Caco-2 (cell line): Measurements from ENCODE around the gene DCX. TPM values are rescaled to one million over a fixed set of nuclear protein-coding genes. Genes with fewer than 3 reads are reported as not detected.

Source experiments
- BruUV-seq: library from RNA; stranded (reverse); fragments of 400-500 nt; replicated peaks from 2 replicates; lab custom pipeline; 2021; lab: Mats Ljungman, UMichigan
- CTCF ChIA-PET: fragments of 300-600 bp; sonication (Branson Sonifier 250); formaldehyde crosslinking; loops from one replicate; lab custom pipeline; 2022; ENCODE audit warnings: antibody characterized with exemption; lab: Charles Lee
- POLR2A ChIA-PET: fragments of 300-600 bp; sonication (Branson Sonifier 250); formaldehyde crosslinking; loops from one replicate; lab custom pipeline; 2022; ENCODE audit warnings: antibody characterized with exemption; lab: Charles Lee
- DNase-seq, 2 experiments: peaks; one replicate each; pipeline versions ENCODE4 v3.0.0 to v3.0.0-alpha.2; 2020 to 2022
- H3K27me3 ChIP-seq: replicated peaks from 2 replicates; pipeline ENCODE4 v1.6.0; 2011; ENCODE audit warnings: low read length; ENCODE audit not compliant: control insufficient read depth, insufficient read depth
- H3K36me3 ChIP-seq: 2 replicates; pipeline ENCODE4 v1.5.1; 2011; ENCODE audit warnings: low read length; ENCODE audit not compliant: control insufficient read depth, insufficient read depth
- H3K4me1 ChIP-seq: fragments of 250-450 bp; sonication (Bioruptor Pico); 2 replicates; pipeline ENCODE4 v1.5.1; 2020; ENCODE audit warnings: mild to moderate bottlenecking
- H3K4me3 ChIP-seq: 2 replicates; pipeline ENCODE4 v1.5.1; 2011; ENCODE audit warnings: low read depth, mild to moderate bottlenecking, control low read depth, low read length
- H3K9me3 ChIP-seq: fragments of 250-450 bp; sonication (Bioruptor Pico); 2 replicates; pipeline ENCODE4 v1.5.1; 2020; ENCODE audit warnings: mild to moderate bottlenecking, moderate library complexity
- H3K27ac Mint-ChIP-seq: one replicate; pipeline ENCODE4 v1.8.0; 2022; ENCODE audit warnings: mixed read lengths; ENCODE audit not compliant: unreplicated experiment
- H3K27me3 Mint-ChIP-seq: one replicate; pipeline ENCODE4 v1.8.0; 2022; ENCODE audit warnings: mixed read lengths; ENCODE audit not compliant: insufficient read depth, unreplicated experiment
- H3K36me3 Mint-ChIP-seq: one replicate; pipeline ENCODE4 v1.8.0; 2022; ENCODE audit warnings: mild to moderate bottlenecking, mixed read lengths; ENCODE audit not compliant: insufficient read depth, unreplicated experiment
- H3K4me1 Mint-ChIP-seq: one replicate; pipeline ENCODE4 v1.8.0; 2022; ENCODE audit warnings: low read depth, mixed read lengths; ENCODE audit not compliant: unreplicated experiment
- H3K4me3 Mint-ChIP-seq: one replicate; pipeline ENCODE4 v1.8.0; 2022; ENCODE audit warnings: mild to moderate bottlenecking, moderate library complexity, mixed read lengths; ENCODE audit not compliant: unreplicated experiment
- H3K9me3 Mint-ChIP-seq: one replicate; pipeline ENCODE4 v1.8.0; 2022; ENCODE audit warnings: mixed read lengths; ENCODE audit not compliant: unreplicated experiment
- CTCF ChIP-seq, 2 experiments: fragments of 200-600 bp in 1 of 2; IDR thresholded peaks; 1 replicate in 1 of 2; 2 replicates in 1 of 2; pipeline versions ENCODE4 v1.5.1 to v1.8.0; 2011 to 2022; ENCODE audit warnings: antibody characterized with exemption in 1 of 2, control low read depth in 1 of 2, inconsistent platforms in 1 of 2, low read depth in 1 of 2, low read length in 1 of 2, mild to moderate bottlenecking in 1 of 2, moderate library complexity in 1 of 2; ENCODE audit not compliant: insufficient read depth in 1 of 2, severe bottlenecking in 1 of 2, unreplicated experiment in 1 of 2
- intact Hi-C: fragments of 100-400 bp; cut with micrococcal nuclease; formaldehyde crosslinking; loops from one replicate; pipeline ENCODE4 v1.10.0; 2022; ENCODE audit not compliant: unreplicated experiment
- total RNA-seq: library from RNA; stranded (reverse); gene quantifications from 2 replicates; pipeline ENCODE4 v1.2.3, GENCODE V29; 2022

DCX gene
- total RNA-seq, 1 experiment from 2014 or later: not detected

GRCh38 chrX:111322231-111322855 is 89.6 kb downstream of the DCX start:
- H3K4me1 Mint-ChIP-seq: no peaks in the 10 kb centered on the region
- POLR2A ChIA-PET: no interaction called here
- no peaks in the 10 kb centered on the region for H3K9me3 Mint-ChIP-seq
- no peak for TF ChIP-seq CTCF (IDR thresholded peaks at IDR 0.05; ENCODE audit: insufficient read depth in 1 of 2, low read depth in 1 of 2, low read length in 1 of 2, severe bottlenecking in 1 of 2, unreplicated experiment in 1 of 2)
- no peaks in the 10 kb centered on the region for H3K27me3 ChIP-seq
- no peak overlapping the region for H3K4me3 ChIP-seq
- intact Hi-C loops: no loop called here
- no peak overlapping the region for H3K4me3 Mint-ChIP-seq
- no peaks in the 10 kb centered on the region for H3K36me3 Mint-ChIP-seq
- H3K4me1 ChIP-seq: no peaks in the 10 kb centered on the region
- no peak overlapping the region for H3K27ac Mint-ChIP-seq
- H3K27me3 Mint-ChIP-seq: no peaks in the 10 kb centered on the region
- CTCF ChIA-PET: no interaction called here
- BruUV-seq: no TSS peak
- H3K36me3 ChIP-seq: no peaks in the 10 kb centered on the region
- H3K9me3 ChIP-seq: no peaks in the 10 kb centered on the region
- no peak for DNase-seq

- H3K4me3 ChIP-seq: no peak overlapping the region
- BruUV-seq: no TSS peak
- Mint-ChIP-seq H3K4me3 (no peak overlapping the region), H3K27ac (no peak overlapping the region), H3K36me3 (no peaks in the 10 kb centered on the region), H3K4me1 (no peaks in the 10 kb centered on the region), H3K27me3 (no peaks in the 10 kb centered on the region), H3K9me3 (no peaks in the 10 kb centered on the region)
- no peak for TF ChIP-seq CTCF (IDR thresholded peaks at IDR 0.05; ENCODE audit: insufficient read depth in 1 of 2, low read depth in 1 of 2, low read length in 1 of 2, severe bottlenecking in 1 of 2, unreplicated experiment in 1 of 2)
- POLR2A ChIA-PET: no interaction called here
- H3K4me1 ChIP-seq: no peaks in the 10 kb centered on the region
- no peaks in the 10 kb centered on the region for H3K36me3 ChIP-seq
- CTCF ChIA-PET: no interaction called here
- no peaks in the 10 kb centered on the region for H3K9me3 ChIP-seq
- DNase-seq: no peak
- H3K27me3 ChIP-seq: no peaks in the 10 kb centered on the region
- intact Hi-C loops: no loop called here
These were observed 92.5 kb downstream of the DCX start for GRCh38 chrX:111319451-111319850.

DNA sequence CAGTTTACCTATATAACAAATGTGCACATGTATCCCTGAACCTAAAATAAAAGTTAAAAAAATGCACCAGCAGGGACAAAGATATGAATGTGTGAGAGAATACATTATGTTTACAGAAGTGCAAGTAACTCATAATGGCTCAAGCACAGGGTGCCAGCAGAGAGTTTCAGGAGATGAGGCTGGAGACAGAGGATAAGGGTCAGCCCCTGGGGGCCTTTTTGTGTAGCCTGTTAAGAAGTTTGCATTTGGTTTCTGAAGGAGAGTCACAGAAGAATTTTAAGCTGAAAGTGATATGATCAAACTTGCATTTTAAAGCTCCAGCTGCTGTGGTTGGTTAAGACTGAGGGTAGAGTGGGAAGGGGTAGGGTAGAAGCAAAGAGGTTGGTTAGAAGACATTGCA is 93.1 kb downstream of the DCX start:
- ChIA-PET CTCF (no interaction called here), POLR2A (no interaction called here)
- Histone ChIP-seq H3K27me3 (no peaks in the 10 kb centered on the region), H3K4me1 (no peaks in the 10 kb centered on the region), H3K36me3 (no peaks in the 10 kb centered on the region), H3K4me3 (no peak overlapping the region), H3K9me3 (no peaks in the 10 kb centered on the region)
- DNase-seq: no peak
- H3K4me1 Mint-ChIP-seq: no peaks in the 10 kb centered on the region
- BruUV-seq: no TSS peak
- no peak overlapping the region for H3K27ac Mint-ChIP-seq
- H3K36me3 Mint-ChIP-seq: no peaks in the 10 kb centered on the region
- no peak overlapping the region for H3K4me3 Mint-ChIP-seq
- intact Hi-C loops: no loop called here
- H3K27me3 Mint-ChIP-seq: no peaks in the 10 kb centered on the region
- H3K9me3 Mint-ChIP-seq: no peaks in the 10 kb centered on the region
- no peak for TF ChIP-seq CTCF (IDR thresholded peaks at IDR 0.05; ENCODE audit: insufficient read depth in 1 of 2, low read depth in 1 of 2, low read length in 1 of 2, severe bottlenecking in 1 of 2, unreplicated experiment in 1 of 2)
